Measurements from ENCODE around the gene CD302.
"Not testable (repeated sequence)": the region's sequence is repeated elsewhere in the genome, so short reads cannot be mapped to it uniquely, and the experiment has no call there.

Gene CD302

DNA sequence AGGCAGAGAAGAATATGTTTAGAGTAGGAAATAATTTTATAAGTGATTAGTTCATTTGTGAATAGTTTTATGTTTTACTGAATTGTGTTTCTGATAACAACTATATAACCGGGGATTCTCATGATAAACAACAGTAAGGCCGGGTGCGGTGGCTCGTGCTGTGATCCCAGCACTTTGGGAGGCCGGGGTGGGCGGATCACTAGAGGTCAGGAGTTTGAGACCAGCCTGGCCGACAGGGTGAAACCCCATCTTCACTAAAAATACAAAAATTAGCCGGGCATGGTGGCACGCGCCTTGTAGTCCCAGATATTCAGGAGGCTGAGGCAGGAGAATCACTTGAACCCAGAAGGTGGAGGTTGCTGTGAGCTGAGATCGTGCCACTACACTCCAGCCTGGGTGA lies 52.8 kb downstream of the CD302 start:
- DNase-seq, result not testable (repeated sequence)

DNA sequence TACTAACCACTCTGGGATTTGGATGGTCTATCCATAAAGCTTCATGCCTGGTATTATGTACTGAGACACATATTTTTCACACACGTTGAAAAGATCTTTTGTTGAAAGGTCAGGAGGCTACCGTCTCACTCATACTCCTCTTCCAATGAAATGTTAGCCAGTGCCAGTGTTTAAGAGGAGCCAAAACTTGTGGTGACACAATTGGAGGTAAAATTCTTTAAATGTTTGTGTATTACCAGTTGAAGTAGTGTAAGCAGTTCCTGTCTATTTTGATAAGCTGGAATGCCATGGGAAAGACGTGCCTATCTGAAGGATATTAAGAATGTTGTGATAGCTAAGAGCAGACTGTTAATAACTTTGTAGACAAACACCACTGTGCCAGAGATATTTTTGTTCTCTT lies 53.6 kb downstream of the CD302 start:
- DNase-seq, result no peak

DNA sequence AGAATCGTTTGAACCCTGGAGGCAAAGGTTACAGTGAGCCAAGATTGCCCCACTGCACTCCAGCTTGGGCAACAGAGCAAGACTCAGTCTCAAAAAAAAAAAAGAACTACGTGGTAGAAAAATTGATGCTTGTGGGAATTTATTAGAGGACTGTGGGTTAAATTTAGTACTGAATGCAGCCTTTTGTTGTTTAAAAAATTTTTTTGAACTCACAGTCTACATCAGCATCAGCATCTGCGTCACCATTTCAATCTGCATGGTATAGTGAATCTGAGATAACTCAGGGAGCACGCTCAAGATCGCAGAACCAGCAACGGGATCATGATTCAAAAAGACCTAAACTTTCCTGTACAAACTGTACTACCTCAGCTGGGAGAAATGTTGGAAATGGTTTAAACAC lies 55.2 kb downstream of the CD302 start:
- DNase-seq, result no peak

DNA sequence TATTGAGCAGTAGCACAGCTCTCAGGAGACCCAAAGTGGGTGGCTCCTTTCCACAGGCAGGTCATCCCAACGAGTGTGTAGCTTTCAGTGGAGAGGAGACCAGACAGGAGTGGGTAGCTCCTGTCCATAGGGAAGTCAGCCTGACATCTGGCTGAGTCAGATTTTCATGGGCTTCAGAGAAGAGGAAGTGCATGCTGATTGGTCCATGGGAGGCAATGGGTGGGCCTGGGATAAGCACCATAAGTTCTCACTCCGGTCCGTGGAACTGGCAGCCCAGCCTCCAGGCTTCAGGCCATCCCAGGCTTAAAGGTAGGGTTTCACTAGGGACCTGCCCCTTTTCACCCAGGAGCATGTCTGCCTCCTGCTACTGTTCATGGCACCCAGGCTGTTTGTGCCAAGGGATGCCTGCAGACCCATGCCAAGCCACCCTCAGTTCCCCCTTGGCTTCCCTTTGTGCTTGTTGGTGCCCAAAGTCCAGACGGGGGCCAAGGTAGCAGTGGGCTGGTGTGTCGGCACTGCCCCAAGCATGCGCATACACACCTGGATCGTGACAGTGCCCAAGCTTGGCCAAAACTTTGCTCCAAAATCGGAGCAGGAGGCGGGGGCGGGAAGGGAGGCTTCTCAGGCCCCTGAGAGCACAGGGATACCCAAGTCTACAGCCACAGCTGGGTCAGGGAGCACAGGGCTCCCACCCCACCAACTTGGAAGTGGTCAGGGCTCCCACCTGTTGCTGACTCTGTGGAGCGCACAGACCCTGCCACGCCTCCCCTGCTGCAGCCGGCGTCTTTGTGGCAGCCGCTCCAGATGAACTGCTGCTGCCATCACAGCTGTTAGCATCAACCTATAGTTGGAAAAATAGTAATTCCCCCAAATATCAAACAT lies 59.3 kb downstream of the CD302 start:
- no peak for DNase-seq

DNA sequence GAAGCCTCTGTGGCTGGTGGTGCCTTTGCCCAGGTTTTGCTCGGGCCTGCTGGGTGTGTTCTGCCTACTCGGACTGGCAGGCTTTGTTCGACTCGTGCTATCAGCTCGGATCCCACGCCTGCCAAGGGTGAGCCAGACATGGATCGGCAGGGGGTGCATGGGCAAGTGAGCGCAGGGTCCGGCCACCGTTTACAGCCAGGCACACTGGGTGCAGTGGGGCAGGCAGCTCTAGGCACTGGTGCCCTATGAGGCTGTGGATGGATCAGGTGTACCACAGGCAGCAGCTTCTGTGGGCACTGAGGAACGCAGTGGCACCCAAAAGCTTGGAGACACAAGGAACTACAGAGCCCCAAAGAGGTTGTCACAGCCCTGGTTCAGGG lies 60.1 kb downstream of the CD302 start:
- DNase-seq, result no peak

DNA sequence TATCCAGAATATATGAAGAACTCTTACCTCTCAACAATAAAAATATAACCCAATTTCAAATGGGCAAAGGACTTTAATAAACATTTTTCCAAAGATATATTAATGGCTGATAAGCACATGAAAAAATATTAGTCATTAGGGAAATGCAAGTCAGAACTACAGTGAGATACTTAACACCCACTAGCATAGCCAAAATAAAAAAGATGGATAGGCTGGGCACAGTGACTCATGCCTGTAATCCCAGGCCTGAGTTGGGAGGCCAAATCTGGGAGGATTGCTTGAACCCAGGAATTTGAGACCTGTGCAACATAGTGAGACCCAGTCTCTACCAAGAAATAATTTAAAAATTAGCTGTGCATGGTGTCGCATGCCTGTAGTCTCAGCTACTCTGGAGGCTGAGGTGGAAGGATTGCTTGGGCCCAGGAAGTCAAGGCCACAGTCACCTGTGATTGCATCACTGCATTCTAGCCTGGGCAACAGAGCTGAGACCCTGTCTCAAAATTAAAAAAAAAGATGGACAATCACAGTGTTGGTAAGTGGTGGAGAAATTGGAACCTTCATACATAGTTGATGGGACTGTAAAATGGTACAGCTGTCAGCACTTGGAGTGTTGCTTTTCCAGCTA lies 60.6 kb downstream of the CD302 start:
- DNase-seq, result no peak

DNA sequence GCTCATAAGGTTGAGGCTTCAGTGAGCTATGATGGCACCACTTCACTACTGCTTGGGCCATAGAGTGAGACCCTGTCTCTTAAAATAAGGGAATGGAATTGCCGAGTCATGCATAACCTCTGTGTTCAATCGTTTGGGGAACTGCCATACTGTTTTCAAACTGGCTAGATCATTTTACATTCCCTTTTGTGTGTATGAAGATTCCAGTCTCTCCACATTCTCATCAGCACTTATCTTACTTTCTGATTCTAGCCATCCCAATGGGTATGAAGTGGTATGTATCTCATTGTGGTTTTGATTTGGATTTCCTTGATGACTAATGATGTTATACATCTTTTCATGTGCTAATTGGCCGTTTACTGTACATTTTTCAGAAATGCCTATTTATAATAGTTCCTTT lies 62.0 kb downstream of the CD302 start:
- no peak for DNase-seq

DNA sequence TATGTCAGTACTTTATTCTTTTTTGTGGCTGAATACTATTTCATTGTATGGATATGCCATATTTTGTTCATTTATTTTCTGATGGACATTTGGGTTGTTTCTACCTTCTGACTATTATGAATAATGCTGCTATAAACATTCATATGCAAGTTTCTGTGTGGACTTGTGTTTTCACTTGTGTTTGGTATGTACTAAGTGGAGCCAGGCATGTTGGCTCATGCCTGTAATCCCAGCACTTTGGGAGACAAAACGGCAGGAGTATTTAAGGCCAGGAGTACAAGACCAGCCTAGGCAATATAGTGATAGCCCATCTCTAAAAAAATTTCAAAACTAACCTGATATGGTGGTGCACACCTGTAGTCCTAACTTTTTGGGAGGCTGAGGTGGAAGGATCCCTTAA lies 62.4 kb downstream of the CD302 start:
- no peak for DNase-seq

DNA sequence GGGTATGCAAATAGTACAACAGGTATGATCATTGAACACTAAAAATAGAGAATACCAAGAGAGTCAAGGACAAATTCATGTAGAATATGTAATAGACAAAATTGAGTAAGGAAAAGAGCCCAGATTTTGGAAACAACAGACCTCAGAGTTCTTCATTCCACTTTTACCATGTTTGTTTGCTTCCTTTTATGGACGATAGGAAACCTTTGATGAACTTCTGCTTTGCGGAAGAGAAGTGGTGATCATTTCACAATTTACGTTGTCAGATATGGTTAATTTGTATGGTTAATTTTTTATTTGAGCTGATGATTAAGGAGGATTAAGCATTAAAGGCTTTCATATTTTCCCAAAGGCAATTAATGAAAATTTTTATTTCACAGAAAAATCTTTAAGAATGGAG lies 69.4 kb downstream of the CD302 start:
- no peak for DNase-seq

DNA sequence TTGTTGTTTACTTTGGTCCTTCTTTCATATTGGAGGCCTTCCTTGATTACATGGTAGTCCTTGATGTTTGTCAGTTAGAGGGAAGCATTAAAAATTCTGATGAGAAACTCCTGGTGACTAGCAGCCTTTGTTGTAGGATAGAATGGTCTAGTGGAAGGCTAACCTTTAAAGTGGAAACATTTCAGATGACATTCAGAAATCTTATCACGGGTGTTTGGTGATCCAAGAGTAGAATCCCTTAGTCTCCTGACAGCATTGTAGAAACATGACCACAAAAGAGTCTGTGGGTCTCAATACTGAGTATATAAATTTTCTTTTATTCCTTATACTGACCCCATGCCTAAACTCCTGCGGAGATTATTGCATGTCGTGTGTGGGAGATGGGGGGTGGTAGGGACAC lies 72.3 kb downstream of the CD302 start:
- no peak for DNase-seq

DNA sequence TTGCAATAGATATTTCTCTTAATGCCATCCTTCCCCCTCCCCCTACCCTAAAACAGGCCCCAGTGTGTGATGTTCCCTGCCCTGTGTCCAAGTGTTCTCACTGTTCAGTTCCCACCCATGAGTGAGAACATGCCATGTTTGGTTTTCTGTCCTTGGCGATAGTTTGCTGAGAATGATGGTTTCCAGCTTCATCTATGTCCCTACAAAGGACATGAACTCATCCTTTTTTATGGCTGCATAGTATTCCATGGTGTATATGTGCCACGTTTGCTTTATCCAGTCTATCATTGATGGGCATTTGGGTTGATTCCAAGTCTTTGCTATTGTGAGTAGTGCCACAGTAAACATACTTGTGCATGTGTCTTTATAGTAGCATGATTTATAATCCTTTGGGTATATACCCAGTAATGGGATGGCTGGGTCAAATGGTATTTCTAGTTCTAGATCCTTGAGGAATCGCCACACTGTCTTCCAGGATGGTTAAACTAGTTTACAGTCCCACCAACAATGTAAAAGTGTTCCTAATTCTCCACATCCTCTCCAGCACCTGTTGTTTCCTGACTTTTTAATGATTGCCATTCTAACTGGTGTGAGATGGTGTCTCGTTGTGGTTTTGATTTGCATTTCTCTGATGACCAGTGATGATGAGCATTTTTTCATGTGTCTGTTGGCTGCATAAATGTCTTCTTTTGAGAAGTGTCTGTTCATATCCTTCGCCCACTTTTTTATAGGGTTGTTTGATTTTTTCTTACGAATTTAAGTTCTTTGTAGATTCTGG lies 73.0 kb downstream of the CD302 start:
- DNase-seq, result not testable (repeated sequence)

DNA sequence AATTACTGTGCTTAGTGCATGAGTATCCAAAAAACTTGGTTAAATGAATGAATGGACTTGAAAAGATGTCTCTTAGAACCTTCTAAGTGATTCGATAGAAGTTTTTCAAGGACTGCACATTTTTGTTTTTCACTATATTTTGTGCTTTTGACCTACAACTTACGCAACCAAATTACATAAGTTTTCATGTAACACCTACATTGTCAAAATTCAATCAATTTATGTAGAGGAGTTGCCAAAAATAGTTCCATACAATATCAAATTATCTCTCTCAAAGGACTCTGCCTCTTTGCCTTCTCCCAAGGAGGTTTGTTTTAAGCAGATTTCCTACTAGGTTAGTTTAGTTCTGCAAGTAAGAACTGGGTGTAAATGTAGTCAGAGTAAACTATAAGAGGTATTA lies 75.4 kb downstream of the CD302 start:
- no peak for DNase-seq

DNA sequence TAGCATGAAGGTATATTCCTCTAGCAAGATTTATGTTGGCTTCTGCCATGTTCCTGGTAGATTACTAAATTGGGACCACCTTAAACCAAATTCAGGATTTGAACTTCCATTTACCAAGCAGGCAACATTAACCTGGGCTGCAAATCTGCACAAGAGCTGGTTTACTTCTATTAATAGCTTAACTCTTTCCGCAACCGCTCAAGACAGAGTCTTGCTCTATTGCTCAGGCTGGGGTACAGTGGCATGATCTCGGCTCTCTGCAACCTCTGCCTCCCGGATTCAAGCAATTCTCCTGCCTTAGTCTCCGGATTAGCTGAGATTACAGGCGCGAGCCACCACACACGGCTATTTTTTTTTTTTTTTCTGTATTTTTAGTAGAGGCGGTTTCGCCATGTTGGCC lies 77.3 kb downstream of the CD302 start:
- no peak for DNase-seq

Measured in stimulated activated CD4-positive, alpha-beta T cell treated with anti-CD3 and anti-CD28 coated beads, Interleukin-12 subunit alpha, Interleukin-12 subunit beta, amount 100 ng/mL, for 4 hours (primary cell).